ENCODE measurements around the gene UBE2G1. TPM values are rescaled to one million over a fixed set of nuclear protein-coding genes. Genes with fewer than 3 reads are reported as not detected.
A peak's percentile ranks its signal among the peaks of the same experiment; 100 is the strongest.

The UBE2G1 gene
- polyA plus RNA-seq, 1 experiment = 23.1 TPM

- no peak for DNase-seq (ENCODE audit: low read depth)
- CTCF ChIA-PET = interaction anchor here (0.6 to 1.8 kb wide), 5 partner anchors 13 to 34 kb away, joined by 3 to 7 read pairs (median 4); no protein-coding TSS in a partner anchor
- no peak overlapping the region for H3K4me3 ChIP-seq (ENCODE audit: low read depth, low read length)
- no peaks in the 10 kb centered on the region for H3K27me3 ChIP-seq (ENCODE audit: control insufficient read depth, insufficient read depth, low read length)
- peaks cover 2% of the 10 kb centered on the region for H3K36me3 ChIP-seq (ENCODE audit: control insufficient read depth, insufficient read depth, low read length)
- no peak for TF ChIP-seq CTCF (IDR thresholded peaks at IDR 0.05; ENCODE audit: insufficient read depth, low read depth, low read length)
- POLR2A ChIA-PET = no interaction called here
These were observed 132.7 kb downstream of the UBE2G1 start for GRCh38 chr17:4233668-4234258.

DNA sequence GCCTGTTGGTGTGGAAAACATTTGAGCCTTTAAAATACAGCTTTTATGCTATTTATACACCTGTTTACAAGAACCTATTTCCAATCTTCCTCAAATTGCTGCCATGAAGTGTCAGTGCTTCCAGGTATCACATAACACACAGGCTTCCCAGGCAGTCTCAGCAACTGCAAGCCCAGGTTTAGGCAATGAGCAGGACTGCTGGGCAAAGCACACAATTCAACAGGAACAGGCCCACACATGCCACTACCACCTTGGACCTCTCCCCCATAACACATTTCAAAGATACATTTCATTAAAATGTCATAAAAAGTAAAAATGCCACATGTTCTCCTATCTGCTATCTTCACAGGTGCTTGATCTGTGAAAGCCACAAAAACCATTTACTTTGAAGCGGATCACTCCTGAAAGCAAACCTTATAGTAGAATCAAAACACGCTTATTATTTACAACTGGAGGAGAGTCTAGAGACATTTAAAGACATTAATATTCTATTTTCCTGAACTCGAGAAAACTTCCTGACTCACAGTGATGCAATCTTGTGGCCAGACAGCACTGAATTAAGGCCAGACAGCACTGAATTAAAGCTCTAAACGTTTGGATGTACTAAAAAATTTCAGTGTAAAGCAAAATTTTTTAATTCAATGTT, 134.2 kb downstream of the UBE2G1 start:
- Histone ChIP-seq H3K36me3 (ENCODE audit: control insufficient read depth, insufficient read depth, low read length) (peaks cover 2% of the 10 kb centered on the region; the same call in 1 of the 2 replicates), H3K4me3 (ENCODE audit: low read depth, low read length) (no peak overlapping the region), H3K27me3 (ENCODE audit: control insufficient read depth, insufficient read depth, low read length) (no peaks in the 10 kb centered on the region)
- CTCF ChIA-PET = interaction anchor here (1.2 to 1.8 kb wide), 4 partner anchors 10 to 35 kb away, joined by 3 to 6 read pairs (median 4); no protein-coding TSS in a partner anchor
- TF ChIP-seq CTCF (IDR thresholded peaks at IDR 0.05; ENCODE audit: insufficient read depth, low read depth, low read length) = no peak
- peak; percentile 11 for DNase-seq (ENCODE audit: low read depth)
- POLR2A ChIA-PET = no interaction called here

DNA sequence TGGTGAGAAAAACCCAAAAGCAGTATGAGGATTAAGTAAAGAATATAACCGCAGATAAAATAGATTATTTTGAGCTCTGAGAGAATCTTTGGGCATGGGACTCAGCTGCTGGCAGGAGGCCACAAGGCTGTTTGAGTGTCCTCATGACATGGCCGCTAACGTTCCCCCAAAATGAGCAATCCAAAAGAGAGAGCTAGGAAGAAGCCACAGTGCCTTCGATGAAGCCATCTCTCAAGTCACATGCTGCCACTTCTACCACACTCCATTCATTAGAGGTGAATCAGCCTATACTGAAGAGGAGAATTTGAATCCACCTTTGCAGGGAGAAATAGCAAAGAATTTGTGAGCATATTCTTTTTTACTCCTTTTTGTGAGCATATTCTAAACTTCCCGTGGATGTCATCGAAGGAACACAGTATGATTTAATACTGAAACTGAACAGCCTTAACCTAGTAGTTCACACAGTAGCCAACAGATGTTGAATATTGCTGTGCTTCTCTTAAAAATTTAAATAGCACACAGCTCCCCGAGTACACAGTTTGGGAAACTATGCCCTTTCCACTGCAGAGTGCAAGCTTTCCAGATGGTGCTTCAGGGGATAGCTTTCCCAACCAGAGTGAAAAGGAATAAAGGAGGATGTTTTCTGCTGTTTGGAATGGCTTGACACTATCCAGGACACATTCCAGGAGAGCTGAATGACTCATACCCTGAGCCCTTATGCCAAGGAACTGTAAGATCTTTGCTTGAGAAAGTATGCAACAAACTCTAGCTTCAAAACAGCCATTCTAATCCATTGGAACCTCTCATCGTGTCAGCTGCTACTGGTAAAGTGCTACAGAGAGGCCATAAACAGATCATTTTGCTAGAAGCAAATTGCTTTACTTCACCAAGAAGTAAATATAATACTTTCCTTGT, 136.6 kb downstream of the UBE2G1 start:
- Histone ChIP-seq H3K27me3 (ENCODE audit: control insufficient read depth, insufficient read depth, low read length) (no peaks in the 10 kb centered on the region), H3K4me3 (ENCODE audit: low read depth, low read length) (no peak overlapping the region), H3K36me3 (ENCODE audit: control insufficient read depth, insufficient read depth, low read length) (no peaks in the 10 kb centered on the region; the same call in 1 of the 2 replicates)
- DNase-seq (ENCODE audit: low read depth) = peak; percentile 99
- CTCF ChIA-PET = interaction anchor here (0.6 to 2.1 kb wide), 11 partner anchors 9 to 1728 kb away, joined by 3 to 14 read pairs (median 4); no protein-coding TSS in a partner anchor
- POLR2A ChIA-PET = interaction anchor here (0.5 to 0.8 kb wide), 3 partner anchors 15 to 347 kb away, joined by 4 to 17 read pairs (median 4); no protein-coding TSS in a partner anchor
- TF ChIP-seq CTCF (IDR thresholded peaks at IDR 0.05; ENCODE audit: insufficient read depth, low read depth, low read length) = no peak

GRCh38 chr17:4221899-4222659, 144.4 kb downstream of the UBE2G1 start:
- TF ChIP-seq CTCF (IDR thresholded peaks at IDR 0.05; ENCODE audit: insufficient read depth, low read depth, low read length) = no peak
- ChIA-PET POLR2A (no interaction called here), CTCF (interaction anchor here (1.7 kb wide), 1 partner anchor 11 kb away, joined by 5 read pairs; no protein-coding TSS in a partner anchor)
- Histone ChIP-seq H3K27me3 (ENCODE audit: control insufficient read depth, insufficient read depth, low read length) (no peaks in the 10 kb centered on the region), H3K4me3 (ENCODE audit: low read depth, low read length) (no peak overlapping the region), H3K36me3 (ENCODE audit: control insufficient read depth, insufficient read depth, low read length) (peaks cover 4% of the 10 kb centered on the region)
- no peak for DNase-seq (ENCODE audit: low read depth)

Measured in BJ (cell line).